K562 (cell line): ENCODE results near the gene AGBL1. TPM values are rescaled to one million over a fixed set of nuclear protein-coding genes. Genes with fewer than 3 reads are reported as not detected.

ENCODE experiments used
- ATAC-seq: fragments of 200-7000 bp; cut with Tn5 transposase; 3 replicates; pipeline ENCODE4 v1.9.1; 2020; ENCODE audit warnings: moderate library complexity
- BruUV-seq: library from RNA; stranded (reverse); fragments of 400-500 nt; replicated peaks from 2 replicates; lab custom pipeline; 2021; lab: Mats Ljungman, UMichigan
- CTCF ChIA-PET: fragments of 300-600 bp; formaldehyde crosslinking; extraction: SDS; loops from one replicate; lab custom pipeline; 2021; ENCODE audit warnings: low intra/inter-chr PET ratio; lab: Yijun Ruan, JAX
- POLR2A ChIA-PET: fragments of 300-600, 350-650 bp; sonication (Branson Sonifier 250); formaldehyde crosslinking; extraction: SDS; loops from one replicate; lab custom pipeline; 2021; ENCODE audit warnings: antibody characterized with exemption, inconsistent platforms; lab: Yijun Ruan, JAX
- DNase-seq, 4 experiments: peaks; one replicate each; pipeline versions ENCODE4 v3.0.0 to v3.0.0-alpha.2; 2011 to 2018; ENCODE audit warnings: low spot score in 3 of 4, mixed read lengths in 3 of 4; ENCODE audit errors: extremely low read depth in 1 of 4
- FAIRE-seq: peaks from 2 replicates; lab custom pipeline; 2011; peaks lifted over from hg19 to GRCh38; lab: Jason Lieb, UNC
- H2AFZ ChIP-seq: 2 replicates; pipeline ENCODE4 v1.6.0; 2011; ENCODE audit warnings: low read depth, low read length, control low read depth, inconsistent platforms
- H3K27ac ChIP-seq: fragments of 200-600 bp; 3 replicates; pipeline ENCODE4 v1.8.0; 2011; ENCODE audit warnings: low read depth, mild to moderate bottlenecking, control low read depth, inconsistent platforms, low read length, moderate library complexity, mixed read lengths; ENCODE audit errors: extremely low read depth
- H3K27me3 ChIP-seq, 2 experiments: fragments of 300-600 bp in 1 of 2; 2 replicates in 1 of 2; 3 replicates in 1 of 2; pipeline versions ENCODE4 v1.6.0 to v1.8.0; 2011; ENCODE audit warnings: inconsistent platforms in 2 of 2, low read length in 2 of 2, mild to moderate bottlenecking in 1 of 2, mixed read lengths in 1 of 2, moderate library complexity in 1 of 2; ENCODE audit not compliant: control insufficient read depth in 2 of 2, insufficient read depth in 2 of 2
- H3K36me3 ChIP-seq: fragments of 300-600 bp; 3 replicates; pipeline ENCODE4 v1.8.0; 2011; ENCODE audit warnings: mild to moderate bottlenecking, low read length, inconsistent platforms; ENCODE audit not compliant: control insufficient read depth, insufficient read depth
- H3K4me1 ChIP-seq, 2 experiments: fragments of 200-600 bp in 1 of 2; replicated peaks in 1 of 2; 2 replicates in 1 of 2; 3 replicates in 1 of 2; pipeline versions ENCODE4 v1.5.1 to v1.8.0; 2011; ENCODE audit warnings: inconsistent platforms in 2 of 2, low read length in 2 of 2, mild to moderate bottlenecking in 1 of 2, mixed read lengths in 1 of 2, moderate library complexity in 1 of 2; ENCODE audit not compliant: control insufficient read depth in 2 of 2, insufficient read depth in 2 of 2
- H3K4me2 ChIP-seq: 2 replicates; pipeline ENCODE4 v1.6.1; 2011; ENCODE audit warnings: low read length, control low read depth, inconsistent platforms, mixed read lengths; ENCODE audit not compliant: insufficient read depth
- H3K4me3 ChIP-seq: fragments of 200-600 bp; sonication (generic), shearing (Covaris generic); 2 replicates; pipeline ENCODE4 v1.5.1; 2016; ENCODE audit warnings: control low read depth, inconsistent platforms
- H3K79me2 ChIP-seq: fragments of 200-600 bp; 3 replicates; pipeline ENCODE4 v1.8.0; 2011; ENCODE audit warnings: low read length, inconsistent platforms; ENCODE audit not compliant: control insufficient read depth, insufficient read depth
- H3K9ac ChIP-seq, 2 experiments: 2 replicates each; pipeline versions ENCODE4 v1.6.0 to v1.6.1; 2011; ENCODE audit warnings: low read depth in 2 of 2, low read length in 2 of 2, control low read depth in 1 of 2, inconsistent platforms in 1 of 2, mild to moderate bottlenecking in 1 of 2, mixed read lengths in 1 of 2; ENCODE audit not compliant: insufficient read depth in 1 of 2
- H3K9me1 ChIP-seq: one replicate; pipeline ENCODE4 v1.6.0; 2011; ENCODE audit warnings: inconsistent platforms, mild to moderate bottlenecking, low read length, moderate library complexity; ENCODE audit not compliant: control insufficient read depth, insufficient read depth
- H3K9me3 ChIP-seq: replicated peaks from 2 replicates; pipeline ENCODE4 v1.5.1; 2011; ENCODE audit warnings: low read depth, low read length, inconsistent platforms; ENCODE audit not compliant: control insufficient read depth, insufficient read depth
- H4K20me1 ChIP-seq: replicated peaks from 2 replicates; pipeline ENCODE4 v1.6.1; 2011; ENCODE audit warnings: low read length, inconsistent platforms, mixed read lengths; ENCODE audit not compliant: control insufficient read depth, insufficient read depth
- NR2C1 ChIP-seq, 2 experiments: fragments of 450-650 bp; IDR thresholded peaks; 2 replicates each; pipeline ENCODE4 v1.6.1; 2017; ENCODE audit warnings: mild to moderate bottlenecking in 2 of 2, antibody characterized with exemption in 1 of 2, inconsistent platforms in 1 of 2, missing compliant biosample characterization in 1 of 2, missing genetic modification characterization in 1 of 2
- ZFP30 ChIP-seq: fragments of 250-450 bp; sonication (Bioruptor Pico); IDR thresholded peaks from 2 replicates; pipeline ENCODE4 v1.8.0; 2022; ENCODE audit warnings: moderate library complexity, mild to moderate bottlenecking, inconsistent platforms, borderline replicate concordance
- ZNF133 ChIP-seq: fragments of 250-450 bp; sonication (Bioruptor Pico); IDR thresholded peaks from 2 replicates; pipeline ENCODE4 v1.4.0; 2020; ENCODE audit warnings: mild to moderate bottlenecking
- in situ Hi-C: fragments of 300-500 bp; cut with MboI; formaldehyde crosslinking; loops from 4 replicates; pipeline ENCODE4 v1.15.0; 2018; ENCODE audit warnings: inconsistent platforms, mixed read lengths
- intact Hi-C: fragments of 100-400 bp; cut with micrococcal nuclease; formaldehyde crosslinking; loops from 2 replicates; pipeline ENCODE4 v1.14.2; 2022
- polyA plus RNA-seq, 8 experiments: library from polyadenylated mRNA; depleted of rRNA in 4 of 8; stranded (reverse) in 5 of 8; unstranded in 3 of 8; fragments of >200 nt; fragmentation: Nextera tagmentation in 2 of 8; fragmentation: Illumina TruSeq in 1 of 8; extraction: Ambion mirVana in 2 of 8; extraction: Trizol in 1 of 8; gene quantifications; 2 replicates each; pipeline versions ENCODE4 v1.2.1 to v1.2.3, GENCODE V29; 2011 to 2014; ENCODE audit warnings: inconsistent platforms in 1 of 8, missing spikeins in 1 of 8
- total RNA-seq, 7 experiments: library from RNA; depleted of rRNA in 6 of 7; stranded (reverse); fragments of >200 nt in 6 of 7; fragmentation: Illumina TruSeq in 2 of 7; extraction: Trizol in 2 of 7; gene quantifications; 2 replicates each; pipeline versions ENCODE4 v1.2.1 to v1.2.3, GENCODE V29; 2011 to 2021; ENCODE audit warnings: low replicate concordance in 1 of 7
- TF ChIP-seq, protein P1 (sequence below): sonication (generic); formaldehyde crosslinking; IDR thresholded peaks from 2 replicates; pipeline ENCODE4 v1.8.1; 2023; ENCODE audit warnings: missing genetic modification reagents, mild to moderate bottlenecking, borderline replicate concordance

Gene AGBL1
- total and polyA plus RNA-seq, 9 of the 15 experiments (the other 6 are each of a cell fraction or from before 2014, with no cell fraction given): not detected

GRCh38 chr15:86865920-86866319 is 786.2 kb downstream of the AGBL1 start:
- BruUV-seq: no TSS peak
- Histone ChIP-seq H3K36me3 (no peaks in the 10 kb centered on the region), H3K9me3 (no peaks in the 10 kb centered on the region; the same call in 1 of the 2 replicates), H3K4me1 (no peaks in the 10 kb centered on the region), H2AFZ (no peak overlapping the region), H3K27me3 (no peaks in the 10 kb centered on the region), H4K20me1 (no peaks in the 10 kb centered on the region), H3K79me2 (no peaks in the 10 kb centered on the region), H3K27ac (no peak overlapping the region), H3K9ac (no peak overlapping the region), H3K4me3 (no peak overlapping the region), H3K9me1 (no peaks in the 10 kb centered on the region), H3K4me2 (no peak overlapping the region)
- TF ChIP-seq ZFP30 (CRISPR knock-in tag) (no peak), ZNF133 (CRISPR knock-in tag) (no peak), NR2C1 (IDR thresholded peaks at IDR 0.05) (no peak), NR2C1 (tag; IDR thresholded peaks at IDR 0.05) (no peak)
- TF ChIP-seq, protein P1, sequence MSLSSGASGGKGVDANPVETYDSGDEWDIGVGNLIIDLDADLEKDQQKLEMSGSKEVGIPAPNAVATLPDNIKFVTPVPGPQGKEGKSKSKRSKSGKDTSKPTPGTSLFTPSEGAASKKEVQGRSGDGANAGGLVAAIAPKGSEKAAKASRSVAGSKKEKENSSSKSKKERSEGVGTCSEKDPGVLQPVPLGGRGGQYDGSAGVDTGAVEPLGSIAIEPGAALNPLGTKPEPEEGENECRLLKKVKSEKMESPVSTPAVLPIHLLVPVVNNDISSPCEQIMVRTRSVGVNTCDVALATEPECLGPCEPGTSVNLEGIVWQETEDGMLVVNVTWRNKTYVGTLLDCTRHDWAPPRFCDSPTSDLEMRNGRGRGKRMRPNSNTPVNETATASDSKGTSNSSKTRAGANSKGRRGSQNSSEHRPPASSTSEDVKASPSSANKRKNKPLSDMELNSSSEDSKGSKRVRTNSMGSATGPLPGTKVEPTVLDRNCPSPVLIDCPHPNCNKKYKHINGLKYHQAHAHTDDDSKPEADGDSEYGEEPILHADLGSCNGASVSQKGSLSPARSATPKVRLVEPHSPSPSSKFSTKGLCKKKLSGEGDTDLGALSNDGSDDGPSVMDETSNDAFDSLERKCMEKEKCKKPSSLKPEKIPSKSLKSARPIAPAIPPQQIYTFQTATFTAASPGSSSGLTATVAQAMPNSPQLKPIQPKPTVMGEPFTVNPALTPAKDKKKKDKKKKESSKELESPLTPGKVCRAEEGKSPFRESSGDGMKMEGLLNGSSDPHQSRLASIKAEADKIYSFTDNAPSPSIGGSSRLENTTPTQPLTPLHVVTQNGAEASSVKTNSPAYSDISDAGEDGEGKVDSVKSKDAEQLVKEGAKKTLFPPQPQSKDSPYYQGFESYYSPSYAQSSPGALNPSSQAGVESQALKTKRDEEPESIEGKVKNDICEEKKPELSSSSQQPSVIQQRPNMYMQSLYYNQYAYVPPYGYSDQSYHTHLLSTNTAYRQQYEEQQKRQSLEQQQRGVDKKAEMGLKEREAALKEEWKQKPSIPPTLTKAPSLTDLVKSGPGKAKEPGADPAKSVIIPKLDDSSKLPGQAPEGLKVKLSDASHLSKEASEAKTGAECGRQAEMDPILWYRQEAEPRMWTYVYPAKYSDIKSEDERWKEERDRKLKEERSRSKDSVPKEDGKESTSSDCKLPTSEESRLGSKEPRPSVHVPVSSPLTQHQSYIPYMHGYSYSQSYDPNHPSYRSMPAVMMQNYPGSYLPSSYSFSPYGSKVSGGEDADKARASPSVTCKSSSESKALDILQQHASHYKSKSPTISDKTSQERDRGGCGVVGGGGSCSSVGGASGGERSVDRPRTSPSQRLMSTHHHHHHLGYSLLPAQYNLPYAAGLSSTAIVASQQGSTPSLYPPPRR (CRISPR knock-in tag): no peak
- POLR2A ChIA-PET: no interaction called here
- FAIRE-seq (no peak), ATAC-seq (no peak), DNase-seq (no peak)
- CTCF ChIA-PET: no interaction called here
- in situ Hi-C loops: no loop called here
- intact Hi-C loops: no loop called here
